Choroid plexus epithelial cell (primary cell): ENCODE measurements around the gene DPY19L1.
"Not testable (repeated sequence)": the region's sequence is repeated elsewhere in the genome, so short reads cannot be mapped to it uniquely, and the experiment has no call there.

Experiments
- DNase-seq: peaks from one replicate; pipeline ENCODE4 v3.0.0-alpha.2; 2010; ENCODE audit warnings: low read depth
- H3K4me3 ChIP-seq: 2 replicates; pipeline ENCODE4 v1.5.1; 2011; ENCODE audit warnings: low read depth, mild to moderate bottlenecking, control low read depth, low read length, moderate library complexity
- CTCF ChIP-seq: conservative IDR thresholded peaks from 2 replicates; pipeline ENCODE4 v1.5.1; 2011; ENCODE audit warnings: low read depth, mild to moderate bottlenecking, control low read depth, inconsistent platforms, low read length, moderate library complexity

The DPY19L1 gene

GRCh38 chr7:34982371-34983019, 54.8 kb downstream of the DPY19L1 start:
- DNase-seq, result no peak
- no peak for TF ChIP-seq CTCF
- no peak overlapping the region for H3K4me3 ChIP-seq

- DNase-seq, H3K4me3 ChIP-seq: not testable (repeated sequence)
These were observed 58.2 kb downstream of the DPY19L1 start for GRCh38 chr7:34979124-34979523.

- no peak overlapping the region for H3K4me3 ChIP-seq
- no peak for DNase-seq
- TF ChIP-seq CTCF, result no peak
These were observed 63.9 kb downstream of the DPY19L1 start for GRCh38 chr7:34973400-34973760.

DNA sequence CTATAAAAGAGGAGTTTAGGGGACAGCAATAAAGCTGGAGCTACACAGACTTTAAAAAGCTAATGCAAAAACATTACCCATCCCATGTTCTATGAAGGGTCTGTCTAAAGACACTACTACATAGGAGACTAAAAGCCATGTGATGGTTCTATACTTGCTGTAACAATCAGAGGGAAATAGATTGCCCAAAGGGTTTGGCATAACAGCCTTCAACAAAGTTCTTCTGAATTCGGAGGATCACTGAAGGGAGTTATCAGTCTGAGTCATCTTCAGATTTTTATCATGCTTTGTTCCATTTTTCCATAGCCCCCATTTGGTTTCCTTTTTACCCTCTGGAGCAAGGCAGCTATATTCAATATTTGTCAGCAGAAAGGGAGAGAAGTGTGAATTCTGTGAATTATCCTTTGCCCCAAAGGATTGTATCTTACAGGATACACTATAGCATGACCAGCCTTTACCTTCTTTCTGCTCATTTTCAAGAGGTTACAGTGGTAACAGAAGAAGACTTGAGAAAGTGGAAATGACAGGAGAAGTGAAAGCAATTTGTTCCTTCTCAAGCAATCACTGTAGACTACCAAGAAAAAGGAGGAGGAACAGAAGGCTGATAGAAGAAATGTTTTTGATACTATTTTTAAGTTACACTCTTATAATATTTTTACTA, 64.4 kb downstream of the DPY19L1 start:
- not testable (repeated sequence) for H3K4me3 ChIP-seq
- peak; percentile 6 for DNase-seq

DNA sequence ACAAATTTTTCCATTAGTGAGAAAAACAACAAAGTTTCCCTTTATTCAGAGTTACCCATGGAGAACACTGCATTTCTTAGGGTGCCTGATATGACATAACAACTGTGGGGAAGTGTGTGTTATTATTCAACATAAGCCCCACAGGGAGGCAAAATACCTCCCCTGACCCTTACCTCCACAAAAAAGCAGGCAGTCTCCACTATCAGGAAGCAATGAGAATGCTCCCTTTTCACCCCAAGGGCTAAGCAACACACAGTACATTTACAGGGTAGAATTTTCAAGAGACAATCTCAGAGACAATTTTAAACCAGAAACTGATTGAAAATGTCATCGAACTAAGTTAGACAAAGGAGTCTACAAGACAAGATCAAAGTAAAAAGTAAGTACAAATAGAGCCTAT, 69.5 kb downstream of the DPY19L1 start:
- DNase-seq, H3K4me3 ChIP-seq: not testable (repeated sequence)

DNA sequence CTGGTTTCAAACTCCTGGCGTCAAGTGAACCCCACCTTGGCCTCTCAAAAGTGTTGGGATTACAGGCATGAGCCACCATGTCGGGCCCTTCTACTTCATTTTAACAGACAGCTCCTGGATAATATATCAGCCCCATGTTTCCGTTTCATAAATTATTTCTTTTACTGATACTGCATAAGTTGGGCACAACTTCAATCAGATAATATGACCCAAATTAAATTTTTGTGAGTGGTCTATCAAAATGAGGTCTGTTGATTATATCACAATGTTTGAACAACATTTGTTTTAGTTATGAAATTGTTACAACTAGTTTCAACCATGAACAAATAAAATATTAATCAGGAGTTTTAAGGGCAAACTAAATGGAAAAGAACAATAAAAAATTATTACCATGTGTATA, 70.8 kb downstream of the DPY19L1 start:
- DNase-seq, H3K4me3 ChIP-seq: not testable (repeated sequence)

GRCh38 chr7:34958021-34958420, 79.3 kb downstream of the DPY19L1 start:
- DNase-seq, result no peak
- no peak overlapping the region for H3K4me3 ChIP-seq
- no peak for TF ChIP-seq CTCF

- no peak for TF ChIP-seq CTCF
- H3K4me3 ChIP-seq, result no peak overlapping the region
- no peak for DNase-seq
These were observed 84.5 kb downstream of the DPY19L1 start for GRCh38 chr7:34952822-34953221.

GRCh38 chr7:34949361-34949760, 87.9 kb downstream of the DPY19L1 start:
- H3K4me3 ChIP-seq, result no peak overlapping the region
- TF ChIP-seq CTCF, result no peak
- peak; percentile 12 for DNase-seq

GRCh38 chr7:34947427-34947826, 89.9 kb downstream of the DPY19L1 start:
- not testable (repeated sequence) for DNase-seq, H3K4me3 ChIP-seq
